ENCODE data around the gene SEC16A.

- TF ChIP-seq CTCF (IDR thresholded peaks at IDR 0.05; ENCODE audit: insufficient read depth, low read length) (no peak), POLR2AphosphoS5 (IDR thresholded peaks at IDR 0.05; ENCODE audit: low read depth) (no peak)
Measured at GRCh38 chr9:136511144-136511669, 28.4 kb upstream of the SEC16A start.
